B cell (primary cell): ENCODE data around the gene NANS. TPM values are rescaled to one million over a fixed set of nuclear protein-coding genes. Genes with fewer than 3 reads are reported as not detected.

Experiments
- ATAC-seq: fragments of 200-7000 bp; cut with Tn5 transposase; one replicate; pipeline ENCODE4 v1.10.0; 2021; ENCODE audit warnings: low read depth, mild to moderate bottlenecking, moderate number of reproducible peaks, moderate library complexity
- CTCF ChIA-PET: fragments of 350-600 bp; sonication (Branson Sonifier 250); formaldehyde crosslinking; loops from one replicate; lab custom pipeline; 2021; ENCODE audit warnings: antibody characterized with exemption, inconsistent platforms; lab: Charles Lee
- POLR2A ChIA-PET: fragments of 350-600 bp; sonication (Branson Sonifier 250); formaldehyde crosslinking; loops from one replicate; lab custom pipeline; 2021; ENCODE audit warnings: antibody characterized with exemption; lab: Charles Lee
- DNase-seq: peaks from one replicate; pipeline ENCODE4 v3.0.0; 2013
- H2AFZ ChIP-seq: 2 replicates; pipeline ENCODE4 v1.6.1; 2012; ENCODE audit warnings: mild to moderate bottlenecking, low read depth, low read length; ENCODE audit not compliant: insufficient read depth, poor library complexity, severe bottlenecking
- H3K27ac ChIP-seq, 2 donors: 1 replicate in 1 of 2; 2 replicates in 1 of 2; pipeline ENCODE4 v1.5.1; 2012 to 2013; ENCODE audit warnings: low read length in 2 of 2, mild to moderate bottlenecking in 2 of 2, moderate library complexity in 1 of 2
- H3K27me3 ChIP-seq, 4 experiments: fragments of 200-600 bp in 1 of 4; sonication (generic) in 1 of 4; replicated peaks in 1 of 4; 1 replicate in 2 of 4; 2 replicates in 2 of 4; pipeline versions ENCODE4 v1.6.1 to v1.7.0; 2013 to 2016; ENCODE audit warnings: low read length in 3 of 4, mild to moderate bottlenecking in 2 of 4, mixed read lengths in 1 of 4, moderate library complexity in 1 of 4; ENCODE audit not compliant: insufficient read depth in 4 of 4, control insufficient read depth in 3 of 4; ENCODE audit errors: control extremely low read depth in 1 of 4
- H3K36me3 ChIP-seq, 2 experiments: replicated peaks in 1 of 2; 1 replicate in 1 of 2; 2 replicates in 1 of 2; pipeline versions ENCODE4 v1.6.1 to v1.7.1; 2013; ENCODE audit warnings: low read length in 1 of 2; ENCODE audit not compliant: insufficient read depth in 2 of 2, control insufficient read depth in 1 of 2; ENCODE audit errors: control extremely low read depth in 1 of 2, extremely low read depth in 1 of 2
- H3K4me1 ChIP-seq, 2 donors: fragments of 200-600 bp in 1 of 2; sonication (generic) in 1 of 2; 1 replicate in 1 of 2; 2 replicates in 1 of 2; pipeline versions ENCODE4 v1.5.1 to v1.6.1; 2013 to 2017; ENCODE audit warnings: low read length in 2 of 2; ENCODE audit not compliant: control insufficient read depth in 2 of 2, insufficient read depth in 2 of 2
- H3K4me2 ChIP-seq: replicated peaks from 2 replicates; pipeline ENCODE3; 2012; ENCODE audit warnings: mild to moderate bottlenecking, low read depth, low read length; ENCODE audit not compliant: poor library complexity, severe bottlenecking
- H3K4me3 ChIP-seq, 5 experiments: fragments of 200-600 bp in 1 of 5; sonication (generic) in 1 of 5; 1 replicate in 3 of 5; 2 replicates in 2 of 5; pipeline versions ENCODE4 v1.5.1 to v1.7.0; 2011 to 2016; ENCODE audit warnings: low read length in 4 of 5, mild to moderate bottlenecking in 4 of 5, low read depth in 2 of 5, control low read depth in 1 of 5, moderate library complexity in 1 of 5; ENCODE audit not compliant: insufficient read depth in 1 of 5; ENCODE audit errors: control extremely low read depth in 1 of 5, extremely low read depth in 1 of 5
- H3K79me2 ChIP-seq: fragments of 200-600 bp; sonication (generic); one replicate; pipeline ENCODE4 v1.6.0; 2016; ENCODE audit warnings: low read length; ENCODE audit not compliant: control insufficient read depth, insufficient read depth
- H3K9ac ChIP-seq: fragments of 200-600 bp; sonication (generic); 2 replicates; pipeline ENCODE4 v1.6.1; 2017; ENCODE audit warnings: mild to moderate bottlenecking, low read length, moderate library complexity
- H3K9me3 ChIP-seq, 3 donors: one replicate each; pipeline versions ENCODE4 v1.6.1 to v1.7.1; 2013; ENCODE audit warnings: low read length in 2 of 3; ENCODE audit not compliant: control insufficient read depth in 2 of 3, insufficient read depth in 1 of 3; ENCODE audit errors: control extremely low read depth in 1 of 3
- H4K20me1 ChIP-seq: 2 replicates; pipeline ENCODE4 v1.6.0; 2012; ENCODE audit warnings: mild to moderate bottlenecking, low read length; ENCODE audit not compliant: insufficient read depth, control insufficient read depth, poor library complexity, severe bottlenecking
- H3K27ac Mint-ChIP-seq: one replicate; pipeline ENCODE4 v1.8.0; 2021; ENCODE audit warnings: mixed read lengths
- H3K27me3 Mint-ChIP-seq: one replicate; pipeline ENCODE4 v1.8.0; 2021; ENCODE audit warnings: mixed read lengths
- H3K4me1 Mint-ChIP-seq: one replicate; pipeline ENCODE4 v1.8.0; 2021; ENCODE audit warnings: mixed read lengths
- H3K4me3 Mint-ChIP-seq: one replicate; pipeline ENCODE4 v1.8.0; 2021; ENCODE audit warnings: mixed read lengths
- H3K9me3 Mint-ChIP-seq: one replicate; pipeline ENCODE4 v1.8.0; 2022; ENCODE audit warnings: mixed read lengths; ENCODE audit not compliant: insufficient read depth
- CTCF ChIP-seq: fragments of 200-600 bp; IDR thresholded peaks from one replicate; pipeline ENCODE4 v1.8.0; 2022; ENCODE audit warnings: antibody characterized with exemption, mild to moderate bottlenecking
- EZH2 ChIP-seq: IDR thresholded peaks from 2 replicates; pipeline ENCODE4 v1.6.1; 2012; ENCODE audit warnings: borderline replicate concordance, low read depth, mild to moderate bottlenecking, moderate library complexity, low read length; ENCODE audit not compliant: insufficient read depth, poor library complexity, severe bottlenecking
- WGBS: methylation state at CpG from one replicate; pipeline ENCODE4 v1.1.5; 2013; ENCODE audit warnings: missing lambda C conversion rate; ENCODE audit not compliant: insufficient coverage; 5-methylcytosine and 5-hydroxymethylcytosine counted together
- intact Hi-C: fragments of 100-400 bp; cut with micrococcal nuclease; formaldehyde crosslinking; loops from one replicate; pipeline ENCODE4 v1.10.0; 2022
- polyA plus RNA-seq: library from polyadenylated mRNA; depleted of rRNA; stranded (reverse); fragments of >200 nt; gene quantifications from 2 replicates; pipeline ENCODE4 v1.2.3, GENCODE V29; 2012
- total RNA-seq, 2 donors: library from RNA; stranded (reverse); fragments of 120-200 nt in 1 of 2; gene quantifications; 1 replicate in 1 of 2; 2 replicates in 1 of 2; pipeline versions ENCODE4 v1.2.3 to v1.2.4, GENCODE V29; 2013 to 2022

The NANS gene
- total and polyA plus RNA-seq, 2 donors (not counting 1 experiment from before 2014, with no cell fraction given), result 14.2 to 14.9 TPM

DNA sequence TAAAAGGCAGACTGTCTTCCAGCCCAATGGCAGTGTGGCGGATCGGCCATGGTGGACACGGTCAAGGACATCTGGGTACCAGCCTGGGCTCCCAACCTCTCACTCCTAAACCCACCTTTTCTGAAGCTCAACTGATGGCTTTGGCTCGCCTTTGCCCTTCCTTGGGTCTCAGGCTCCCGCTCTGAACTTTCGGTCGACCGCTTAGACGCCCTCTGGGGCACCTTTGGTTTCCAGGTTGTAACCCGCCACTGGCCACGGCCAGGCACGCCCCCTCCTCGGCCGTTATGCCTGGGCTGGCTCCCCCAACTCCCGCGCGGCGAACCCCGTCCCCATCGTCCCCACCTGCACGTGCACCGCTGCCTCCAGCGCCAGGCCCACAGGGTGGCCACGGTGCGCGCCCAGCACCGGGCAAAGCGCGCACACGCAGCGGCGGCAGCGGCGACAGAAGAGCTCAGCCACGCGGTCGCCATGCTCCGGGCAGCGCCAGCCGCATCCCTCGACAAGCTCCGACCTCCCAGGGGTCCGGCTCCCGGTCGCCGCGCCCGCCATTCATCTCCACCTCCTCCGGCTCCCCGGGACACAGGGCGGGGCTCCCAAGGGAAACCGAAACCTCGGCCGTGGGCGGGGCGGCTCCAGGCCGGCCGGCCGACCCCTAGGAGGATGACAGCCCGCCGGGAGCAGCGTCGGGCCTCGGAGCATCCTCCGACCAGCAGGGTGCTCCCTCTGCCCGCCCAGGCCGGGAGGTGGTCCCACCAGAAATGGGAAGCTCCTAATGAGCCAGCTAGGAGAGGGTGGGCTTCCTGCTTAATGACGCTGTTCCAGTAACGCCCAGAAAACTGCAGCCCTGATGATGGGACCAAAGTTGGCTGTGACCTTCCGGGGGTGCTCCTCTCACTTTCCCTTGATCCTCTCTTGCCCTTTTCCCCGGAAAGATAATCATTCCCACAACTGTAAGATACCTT lies 62.4 kb downstream of the NANS start, which contains the start of gene TRIM14:
TSS of gene TRIM14 (minus strand) at position 583 of the 962 bp plus-strand sequence. CDS start at position 549, 34 bp downstream.
- H3K4me1 Mint-ChIP-seq, result peaks cover 45% of the 10 kb centered on the region
- CTCF ChIA-PET, result interaction anchor here (0.6 to 3.4 kb wide), 16 partner anchors 8 to 145 kb away, joined by 3 to 16 read pairs (median 4); partner anchors contain the start of gene TBC1D2

More for the DNA sequence above, 62.4 kb downstream of the NANS start, which contains the start of gene TRIM14:
- TF ChIP-seq EZH2 (no peak), CTCF (no peak)
- no peaks in the 10 kb centered on the region for H4K20me1 ChIP-seq
- H3K4me3 ChIP-seq, result peak within 1 kb of the TSS; percentile 80 to 91 (median 89)
- no peaks in the 10 kb centered on the region for H3K9me3 Mint-ChIP-seq
- peak within 1 kb of the TSS; percentile 83 for H3K9ac ChIP-seq
- no peaks in the 10 kb centered on the region for H3K9me3 ChIP-seq
- no peaks in the 10 kb centered on the region for H3K27me3 Mint-ChIP-seq
- 3% methylated on average over 71 of the region's 71 CpGs for WGBS
- H3K27ac ChIP-seq, result peak within 1 kb of the TSS; percentile 69 to 78
- ATAC-seq, result peak; percentile 71
- no peaks in the 10 kb centered on the region for H3K27me3 ChIP-seq
- intact Hi-C loops, result loop anchor here (1.0 to 5.0 kb wide), 4 partner anchors 11 to 138 kb away; partner anchors contain the start of gene TBC1D2
- H3K36me3 ChIP-seq, result no peaks in the 10 kb centered on the region
- peak within 1 kb of the TSS; percentile 95 for H3K27ac Mint-ChIP-seq
- peaks cover 28 to 33% of the 10 kb centered on the region in 2 donors for H3K4me1 ChIP-seq
- H3K4me3 Mint-ChIP-seq, result peak within 1 kb of the TSS; percentile 88
- POLR2A ChIA-PET, result interaction anchor here (0.6 to 4.6 kb wide), 9 partner anchors 9 to 137 kb away, joined by 3 to 24 read pairs (median 4); partner anchors contain the start of genes NANS and TBC1D2
- H3K4me2 ChIP-seq, result peak within 1 kb of the TSS; percentile 91
- peak within 1 kb of the TSS; percentile 97 for H2AFZ ChIP-seq
- DNase-seq, result peak; percentile 70
- H3K79me2 ChIP-seq, result peaks cover 11% of the 10 kb centered on the region
